Activated T-cell treated with anti-CD3 and anti-CD28 coated beads, Interleukin-2, amount 50 U/mL, for 24 hours (primary cell): Measurements from ENCODE around the gene TBC1D22A.
"Not testable (repeated sequence)": the region's sequence is repeated elsewhere in the genome, so short reads cannot be mapped to it uniquely, and the experiment has no call there.

Source experiments
- DNase-seq: peaks from one replicate; pipeline ENCODE4 v3.0.0-alpha.2; 2020
- H3K27ac Mint-ChIP-seq: 2 replicates; pipeline ENCODE4 v1.8.0; 2020; ENCODE audit warnings: mild to moderate bottlenecking, mixed read lengths
- H3K27me3 Mint-ChIP-seq: 2 replicates; pipeline ENCODE4 v1.8.0; 2020; ENCODE audit warnings: mixed read lengths
- H3K36me3 Mint-ChIP-seq: 2 replicates; pipeline ENCODE4 v1.8.0; 2020; ENCODE audit warnings: low read depth, mixed read lengths
- H3K4me1 Mint-ChIP-seq: 2 replicates; pipeline ENCODE4 v1.8.0; 2020; ENCODE audit warnings: low read depth, mixed read lengths
- H3K4me3 Mint-ChIP-seq: 2 replicates; pipeline ENCODE4 v1.8.0; 2020; ENCODE audit warnings: mild to moderate bottlenecking, moderate library complexity, mixed read lengths
- H3K9me3 Mint-ChIP-seq: 2 replicates; pipeline ENCODE4 v1.8.0; 2020; ENCODE audit warnings: mixed read lengths

TBC1D22A gene

GRCh38 chr22:47046411-47047065 lies 284.1 kb downstream of the TBC1D22A start:
- no peaks in the 10 kb centered on the region for H3K9me3 Mint-ChIP-seq
- DNase-seq: no peak
- H3K4me3 Mint-ChIP-seq: no peak overlapping the region
- peaks cover 5% of the 10 kb centered on the region for H3K36me3 Mint-ChIP-seq
- H3K27ac Mint-ChIP-seq: no peak overlapping the region
- peaks cover 41% of the 10 kb centered on the region for H3K4me1 Mint-ChIP-seq
- no peaks in the 10 kb centered on the region for H3K27me3 Mint-ChIP-seq

- Mint-ChIP-seq H3K9me3 (no peaks in the 10 kb centered on the region), H3K4me3 (no peak overlapping the region), H3K4me1 (peaks cover 36% of the 10 kb centered on the region), H3K36me3 (peaks cover 5% of the 10 kb centered on the region), H3K27me3 (no peaks in the 10 kb centered on the region), H3K27ac (no peak overlapping the region)
- no peak for DNase-seq
These were observed 285.1 kb downstream of the TBC1D22A start for GRCh38 chr22:47047321-47048122.

- H3K36me3 Mint-ChIP-seq: peaks cover 10% of the 10 kb centered on the region
- H3K27me3 Mint-ChIP-seq: no peaks in the 10 kb centered on the region
- H3K27ac Mint-ChIP-seq: no peak overlapping the region
- H3K4me1 Mint-ChIP-seq: peaks cover 33% of the 10 kb centered on the region
- DNase-seq: no peak
- H3K4me3 Mint-ChIP-seq: no peak overlapping the region
- H3K9me3 Mint-ChIP-seq: no peaks in the 10 kb centered on the region
These were observed 285.9 kb downstream of the TBC1D22A start for GRCh38 chr22:47048123-47049077.

- peaks cover 27% of the 10 kb centered on the region for H3K4me1 Mint-ChIP-seq
These were observed 286.7 kb downstream of the TBC1D22A start for GRCh38 chr22:47049078-47049624.

GRCh38 chr22:47049736-47050400 lies 287.4 kb downstream of the TBC1D22A start:
- H3K9me3 Mint-ChIP-seq: not testable (repeated sequence)
- peaks cover 23% of the 10 kb centered on the region for H3K36me3 Mint-ChIP-seq
- peaks cover 22% of the 10 kb centered on the region for H3K4me1 Mint-ChIP-seq

More at GRCh38 chr22:47049078-47049624, 286.7 kb downstream of the TBC1D22A start:
- H3K4me3 Mint-ChIP-seq: no peak overlapping the region
- no peak overlapping the region for H3K27ac Mint-ChIP-seq
- no peaks in the 10 kb centered on the region for H3K9me3 Mint-ChIP-seq
- H3K36me3 Mint-ChIP-seq: peaks cover 17% of the 10 kb centered on the region
- no peak for DNase-seq
- H3K27me3 Mint-ChIP-seq: no peaks in the 10 kb centered on the region

GRCh38 chr22:47050401-47051051 lies 288.1 kb downstream of the TBC1D22A start:
- peaks cover 18% of the 10 kb centered on the region for H3K4me1 Mint-ChIP-seq
- no peaks in the 10 kb centered on the region for H3K27me3 Mint-ChIP-seq
- H3K27ac Mint-ChIP-seq: no peak overlapping the region
- H3K4me3 Mint-ChIP-seq: no peak overlapping the region
- no peaks in the 10 kb centered on the region for H3K9me3 Mint-ChIP-seq
- DNase-seq: no peak
- peaks cover 27% of the 10 kb centered on the region for H3K36me3 Mint-ChIP-seq

More at GRCh38 chr22:47049736-47050400, 287.4 kb downstream of the TBC1D22A start:
- H3K27me3 Mint-ChIP-seq, DNase-seq, H3K27ac Mint-ChIP-seq, H3K4me3 Mint-ChIP-seq: not testable (repeated sequence)

- Mint-ChIP-seq H3K36me3 (peaks cover 36% of the 10 kb centered on the region), H3K9me3 (no peaks in the 10 kb centered on the region), H3K27ac (no peak overlapping the region), H3K4me1 (peaks cover 14% of the 10 kb centered on the region), H3K4me3 (no peak overlapping the region), H3K27me3 (no peaks in the 10 kb centered on the region)
- DNase-seq: no peak
These were observed 289.1 kb downstream of the TBC1D22A start for GRCh38 chr22:47051441-47052071.

- no peak for DNase-seq
- Mint-ChIP-seq H3K27ac (peak overlapping the region; percentile 59), H3K27me3 (no peaks in the 10 kb centered on the region), H3K4me1 (peaks cover 12% of the 10 kb centered on the region), H3K36me3 (peaks cover 42% of the 10 kb centered on the region), H3K9me3 (no peaks in the 10 kb centered on the region), H3K4me3 (no peak overlapping the region)
These were observed 290.0 kb downstream of the TBC1D22A start for GRCh38 chr22:47052236-47053012.

GRCh38 chr22:47053013-47053725 lies 290.7 kb downstream of the TBC1D22A start:
- DNase-seq: no peak
- peaks cover 10% of the 10 kb centered on the region for H3K4me1 Mint-ChIP-seq
- no peaks in the 10 kb centered on the region for H3K27me3 Mint-ChIP-seq
- H3K9me3 Mint-ChIP-seq: no peaks in the 10 kb centered on the region
- no peak overlapping the region for H3K4me3 Mint-ChIP-seq
- H3K36me3 Mint-ChIP-seq: peaks cover 46% of the 10 kb centered on the region
- peak overlapping the region; percentile 59 for H3K27ac Mint-ChIP-seq

GRCh38 chr22:47053726-47054141 lies 291.3 kb downstream of the TBC1D22A start:
- DNase-seq: no peak
- Mint-ChIP-seq H3K36me3 (peaks cover 52% of the 10 kb centered on the region), H3K9me3 (no peaks in the 10 kb centered on the region), H3K4me1 (peaks cover 10% of the 10 kb centered on the region), H3K27ac (peak overlapping the region; percentile 59), H3K27me3 (no peaks in the 10 kb centered on the region), H3K4me3 (no peak overlapping the region)

GRCh38 chr22:47054231-47055072 lies 292.0 kb downstream of the TBC1D22A start:
- Mint-ChIP-seq H3K9me3 (no peaks in the 10 kb centered on the region), H3K4me1 (peaks cover 8% of the 10 kb centered on the region), H3K4me3 (no peak overlapping the region), H3K27ac (peak overlapping the region; percentile 59), H3K36me3 (peaks cover 59% of the 10 kb centered on the region), H3K27me3 (no peaks in the 10 kb centered on the region)
- no peak for DNase-seq
